ENCODE data around the gene ZBTB7C.

Gene ZBTB7C

GRCh38 chr18:48390641-48391040 is 18.5 kb downstream of the ZBTB7C start:
- CTCF ChIA-PET = no interaction called here
- Histone ChIP-seq H3K9me3 (ENCODE audit: control insufficient read depth, insufficient read depth, low read depth, low read length) (no peaks in the 10 kb centered on the region), H3K27ac (ENCODE audit: extremely low read depth, low read depth, low read length) (no peak overlapping the region), H3K36me3 (ENCODE audit: control insufficient read depth in 2 of 2, insufficient read depth in 1 of 2, low read length in 2 of 2) (no peaks in the 10 kb centered on the region), H3K4me3 (ENCODE audit: low read depth, low read length) (no peak overlapping the region), H3K4me1 (ENCODE audit: control insufficient read depth, insufficient read depth, low read length) (peaks cover 2% of the 10 kb centered on the region; the same call in 1 of the 2 replicates)
- POLR2A ChIA-PET = no interaction called here
- TF ChIP-seq SP2 (tag by site-specific recombination; IDR thresholded peaks at IDR 0.05) (no peak), SP3 (tag by site-specific recombination; IDR thresholded peaks at IDR 0.05) (no peak)

- Histone ChIP-seq H3K4me3 (ENCODE audit: low read depth, low read length) (no peak overlapping the region), H3K9me3 (ENCODE audit: control insufficient read depth, insufficient read depth, low read depth, low read length) (no peaks in the 10 kb centered on the region), H3K4me1 (ENCODE audit: control insufficient read depth, insufficient read depth, low read length) (peaks cover 2% of the 10 kb centered on the region; the same call in 1 of the 2 replicates), H3K27ac (ENCODE audit: extremely low read depth, low read depth, low read length) (no peak overlapping the region), H3K36me3 (ENCODE audit: control insufficient read depth in 2 of 2, insufficient read depth in 1 of 2, low read length in 2 of 2) (no peaks in the 10 kb centered on the region)
- TF ChIP-seq ZEB2 (tag by site-specific recombination; IDR thresholded peaks at IDR 0.05) (no peak), ZNF785 (tag by site-specific recombination; IDR thresholded peaks at IDR 0.05) (no peak), ZNF148 (tag by site-specific recombination; IDR thresholded peaks at IDR 0.05; ENCODE audit: borderline replicate concordance) (no peak)
- TF ChIP-seq, protein P1, sequence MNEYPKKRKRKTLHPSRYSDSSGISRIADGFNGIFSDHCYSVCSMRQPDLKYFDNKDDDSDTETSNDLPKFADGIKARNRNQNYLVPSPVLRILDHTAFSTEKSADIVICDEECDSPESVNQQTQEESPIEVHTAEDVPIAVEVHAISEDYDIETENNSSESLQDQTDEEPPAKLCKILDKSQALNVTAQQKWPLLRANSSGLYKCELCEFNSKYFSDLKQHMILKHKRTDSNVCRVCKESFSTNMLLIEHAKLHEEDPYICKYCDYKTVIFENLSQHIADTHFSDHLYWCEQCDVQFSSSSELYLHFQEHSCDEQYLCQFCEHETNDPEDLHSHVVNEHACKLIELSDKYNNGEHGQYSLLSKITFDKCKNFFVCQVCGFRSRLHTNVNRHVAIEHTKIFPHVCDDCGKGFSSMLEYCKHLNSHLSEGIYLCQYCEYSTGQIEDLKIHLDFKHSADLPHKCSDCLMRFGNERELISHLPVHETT (tag by site-specific recombination; IDR thresholded peaks at IDR 0.05) = no peak
- ChIA-PET CTCF (no interaction called here), POLR2A (no interaction called here)
Observed at GRCh38 chr18:48388478-48388877, 20.7 kb downstream of the ZBTB7C start.

- Histone ChIP-seq H3K27ac (ENCODE audit: extremely low read depth, low read depth, low read length) (no peak overlapping the region), H3K4me3 (ENCODE audit: low read depth, low read length) (no peak overlapping the region), H3K4me1 (ENCODE audit: control insufficient read depth, insufficient read depth, low read length) (peaks cover 2% of the 10 kb centered on the region; the same call in 1 of the 2 replicates), H3K9me3 (ENCODE audit: control insufficient read depth, insufficient read depth, low read depth, low read length) (no peaks in the 10 kb centered on the region), H3K36me3 (ENCODE audit: control insufficient read depth in 2 of 2, insufficient read depth in 1 of 2, low read length in 2 of 2) (no peaks in the 10 kb centered on the region)
- ChIA-PET CTCF (interaction anchor here (0.6 kb wide), 1 partner anchor 158 kb away, joined by 3 read pairs; no protein-coding TSS in a partner anchor), POLR2A (no interaction called here)
- no peak for TF ChIP-seq ZNF423 (tag by site-specific recombination; IDR thresholded peaks at IDR 0.05)
- no peak for TF ChIP-seq KLF17 (tag by site-specific recombination; IDR thresholded peaks at IDR 0.05)
- TF ChIP-seq, protein P2, sequence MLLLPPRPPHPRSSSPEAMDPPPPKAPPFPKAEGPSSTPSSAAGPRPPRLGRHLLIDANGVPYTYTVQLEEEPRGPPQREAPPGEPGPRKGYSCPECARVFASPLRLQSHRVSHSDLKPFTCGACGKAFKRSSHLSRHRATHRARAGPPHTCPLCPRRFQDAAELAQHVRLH (tag by site-specific recombination; IDR thresholded peaks at IDR 0.05) = no peak
- TF ChIP-seq ZBTB21 (tag by site-specific recombination; IDR thresholded peaks at IDR 0.05) = no peak
- TF ChIP-seq ZNF341 (tag by site-specific recombination; IDR thresholded peaks at IDR 0.05; ENCODE audit: low read depth) = no peak
- no peak for TF ChIP-seq MEIS1 (CRISPR knock-in tag; IDR thresholded peaks at IDR 0.05; ENCODE audit: borderline replicate concordance)
- no peak for TF ChIP-seq ZNF747 (tag by site-specific recombination; IDR thresholded peaks at IDR 0.05)
- no peak for TF ChIP-seq ZNF146 (tag by site-specific recombination; IDR thresholded peaks at IDR 0.05)
- no peak for TF ChIP-seq ZNF449 (tag by site-specific recombination; IDR thresholded peaks at IDR 0.05)
- no peak for TF ChIP-seq ZNF366 (tag by site-specific recombination; conservative IDR thresholded peaks at IDR 0.05)
- no peak for TF ChIP-seq ZNF670 (tag by site-specific recombination; IDR thresholded peaks at IDR 0.05; ENCODE audit: low read depth)
- TF ChIP-seq, protein P3, sequence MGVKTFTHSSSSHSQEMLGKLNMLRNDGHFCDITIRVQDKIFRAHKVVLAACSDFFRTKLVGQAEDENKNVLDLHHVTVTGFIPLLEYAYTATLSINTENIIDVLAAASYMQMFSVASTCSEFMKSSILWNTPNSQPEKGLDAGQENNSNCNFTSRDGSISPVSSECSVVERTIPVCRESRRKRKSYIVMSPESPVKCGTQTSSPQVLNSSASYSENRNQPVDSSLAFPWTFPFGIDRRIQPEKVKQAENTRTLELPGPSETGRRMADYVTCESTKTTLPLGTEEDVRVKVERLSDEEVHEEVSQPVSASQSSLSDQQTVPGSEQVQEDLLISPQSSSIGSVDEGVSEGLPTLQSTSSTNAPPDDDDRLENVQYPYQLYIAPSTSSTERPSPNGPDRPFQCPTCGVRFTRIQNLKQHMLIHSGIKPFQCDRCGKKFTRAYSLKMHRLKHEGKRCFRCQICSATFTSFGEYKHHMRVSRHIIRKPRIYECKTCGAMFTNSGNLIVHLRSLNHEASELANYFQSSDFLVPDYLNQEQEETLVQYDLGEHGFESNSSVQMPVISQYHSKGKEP (tag by site-specific recombination; IDR thresholded peaks at IDR 0.05) = no peak
- no peak for TF ChIP-seq KLF10 (tag by site-specific recombination; IDR thresholded peaks at IDR 0.05)
Observed at GRCh38 chr18:48387300-48387699, 21.9 kb downstream of the ZBTB7C start.
